ENCODE data around the gene GRM7. TPM values are rescaled to one million over a fixed set of nuclear protein-coding genes. Genes with fewer than 3 reads are reported as not detected.

GRM7 gene
- total and polyA plus RNA-seq, 12 donors, result 0.27 to 7.8 (median 3.2) TPM; not detected in 3

DNA sequence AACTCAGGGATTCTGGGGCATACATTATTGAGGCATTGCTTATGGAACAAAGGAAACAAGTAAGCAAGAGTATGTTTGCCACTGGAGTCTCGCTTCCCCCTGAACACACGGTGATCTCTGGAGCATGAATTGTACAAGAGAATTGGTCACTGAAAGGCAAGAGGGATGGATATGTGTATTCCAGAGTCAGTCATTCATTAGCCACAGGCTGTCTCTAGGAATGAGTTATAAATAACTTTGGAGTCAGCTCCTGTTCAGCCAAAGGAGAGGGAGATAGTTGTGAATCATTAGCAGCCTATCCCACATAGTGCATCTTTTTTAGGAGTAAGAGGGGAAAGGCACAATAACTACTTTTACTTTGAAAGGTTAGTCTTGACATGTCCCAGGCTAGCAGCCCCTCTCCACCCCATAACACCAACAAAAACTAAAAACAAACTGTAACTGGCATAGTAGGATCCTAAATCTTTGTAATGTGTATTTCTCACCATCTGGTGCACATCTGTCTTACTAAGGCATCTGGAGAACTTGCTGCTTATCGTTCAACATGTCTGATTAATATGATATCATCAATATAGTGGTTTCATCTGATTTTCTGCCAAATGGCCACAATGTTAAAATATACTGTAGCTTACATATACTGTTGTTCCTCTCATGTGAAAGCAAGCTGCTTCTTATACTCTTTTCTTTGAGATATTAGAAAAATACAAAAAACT is 462.2 kb downstream of the GRM7 start:
- Histone ChIP-seq H3K27me3 (no peaks in the 10 kb centered on the region), H3K36me3 (replicated peaks in 1 of 2) (no peaks in the 10 kb centered on the region), H3K27ac (no peak overlapping the region), H3K4me3 (no peak overlapping the region), H3K9me3 (replicated peaks in 1 of 3) (no peaks in the 10 kb centered on the region), H3K4me1 (replicated peaks in 1 of 2) (no peaks in the 10 kb centered on the region)
- DNase-seq, result no peak
- 66 to 80% (median 68%) methylated on average over 3 of the region's 3 CpGs for WGBS, 4 donors
- TF ChIP-seq POLR2A (IDR thresholded peaks at IDR 0.05), result no peak
- TF ChIP-seq, protein P1, sequence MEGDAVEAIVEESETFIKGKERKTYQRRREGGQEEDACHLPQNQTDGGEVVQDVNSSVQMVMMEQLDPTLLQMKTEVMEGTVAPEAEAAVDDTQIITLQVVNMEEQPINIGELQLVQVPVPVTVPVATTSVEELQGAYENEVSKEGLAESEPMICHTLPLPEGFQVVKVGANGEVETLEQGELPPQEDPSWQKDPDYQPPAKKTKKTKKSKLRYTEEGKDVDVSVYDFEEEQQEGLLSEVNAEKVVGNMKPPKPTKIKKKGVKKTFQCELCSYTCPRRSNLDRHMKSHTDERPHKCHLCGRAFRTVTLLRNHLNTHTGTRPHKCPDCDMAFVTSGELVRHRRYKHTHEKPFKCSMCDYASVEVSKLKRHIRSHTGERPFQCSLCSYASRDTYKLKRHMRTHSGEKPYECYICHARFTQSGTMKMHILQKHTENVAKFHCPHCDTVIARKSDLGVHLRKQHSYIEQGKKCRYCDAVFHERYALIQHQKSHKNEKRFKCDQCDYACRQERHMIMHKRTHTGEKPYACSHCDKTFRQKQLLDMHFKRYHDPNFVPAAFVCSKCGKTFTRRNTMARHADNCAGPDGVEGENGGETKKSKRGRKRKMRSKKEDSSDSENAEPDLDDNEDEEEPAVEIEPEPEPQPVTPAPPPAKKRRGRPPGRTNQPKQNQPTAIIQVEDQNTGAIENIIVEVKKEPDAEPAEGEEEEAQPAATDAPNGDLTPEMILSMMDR (IDR thresholded peaks at IDR 0.05), result no peak
- intact Hi-C loops (cut with DNase I), result no loop called here

DNA sequence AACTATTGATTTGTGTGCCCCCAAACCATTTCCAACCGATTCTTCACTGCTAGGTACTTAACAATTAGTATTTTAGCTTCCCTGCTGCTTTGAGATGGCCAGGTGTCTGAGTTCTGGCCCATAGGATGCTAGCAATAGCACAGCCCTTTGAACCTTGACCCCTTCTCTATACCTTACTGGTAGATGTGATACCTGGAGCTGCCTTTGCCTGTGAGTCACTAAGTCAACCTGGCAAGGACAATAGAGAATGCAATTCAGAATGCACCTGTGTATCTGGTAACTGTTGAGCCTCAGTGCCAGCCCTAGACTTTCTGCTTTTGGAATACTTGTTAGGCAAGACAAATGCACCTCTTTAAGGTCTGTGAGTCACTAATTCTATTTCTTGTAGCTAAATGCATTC is 467.4 kb downstream of the GRM7 start:
- intact Hi-C loops (cut with DNase I), result no loop called here
- H3K36me3 ChIP-seq (replicated peaks in 1 of 2), result no peaks in the 10 kb centered on the region
- H3K27me3 ChIP-seq, result no peaks in the 10 kb centered on the region
- no peaks in the 10 kb centered on the region for H3K9me3 ChIP-seq (replicated peaks in 1 of 3)
- no peak for TF ChIP-seq POLR2A (IDR thresholded peaks at IDR 0.05)
- TF ChIP-seq, protein P1 (IDR thresholded peaks at IDR 0.05), result no peak
- H3K4me3 ChIP-seq, result no peak overlapping the region
- DNase-seq, result no peak
- WGBS, 4 donors, result 69 to 96% (median 82%) methylated on average over 1 of the region's 1 CpG
- no peak overlapping the region for H3K27ac ChIP-seq
- no peaks in the 10 kb centered on the region for H3K4me1 ChIP-seq (replicated peaks in 1 of 2)

DNA sequence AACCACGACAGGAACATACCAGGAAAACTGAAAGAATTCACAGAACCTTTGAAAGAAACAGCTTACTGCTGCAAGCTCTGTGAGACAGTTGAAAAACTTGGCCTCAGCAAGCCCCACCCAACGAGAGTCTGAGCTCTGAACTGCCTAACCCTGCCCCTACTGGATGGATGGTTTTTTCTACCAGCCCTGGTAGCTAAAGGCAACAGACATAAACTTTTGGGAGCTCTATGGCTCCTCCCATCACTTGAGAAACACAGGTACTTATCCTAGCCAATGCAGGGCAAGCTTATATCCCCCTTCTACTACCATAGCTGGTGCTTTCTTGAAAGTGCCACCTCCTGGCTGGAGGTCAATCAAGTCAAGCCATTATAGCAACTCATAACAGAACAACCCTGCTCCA is 471.8 kb downstream of the GRM7 start:
- 47 to 73% (median 56%) methylated on average over 2 of the region's 2 CpGs for WGBS, 4 donors
- Histone ChIP-seq H3K4me3 (no peak overlapping the region), H3K27me3 (no peaks in the 10 kb centered on the region)

DNA sequence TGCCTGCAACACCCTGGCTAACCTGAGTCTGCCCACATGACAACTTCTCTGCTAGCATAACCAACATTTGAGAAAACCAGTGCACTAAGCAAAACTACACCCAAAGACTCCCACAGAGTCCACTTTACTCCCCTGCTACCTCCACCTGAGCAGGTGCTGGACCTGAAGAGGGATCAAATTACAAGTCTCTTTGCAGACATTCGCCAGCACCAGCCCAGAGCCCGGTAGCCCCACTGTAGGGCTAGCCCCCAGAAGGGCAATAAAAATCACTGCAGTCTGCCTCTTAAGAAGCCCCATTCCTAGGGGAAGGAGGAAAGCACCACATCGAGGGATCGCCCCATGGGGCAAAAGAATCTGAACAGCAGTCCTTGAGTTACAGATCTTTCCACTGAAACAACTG is 472.2 kb downstream of the GRM7 start:
- intact Hi-C loops (cut with DNase I), result no loop called here
- no peaks in the 10 kb centered on the region for H3K36me3 ChIP-seq (replicated peaks in 1 of 2)
- no peak overlapping the region for H3K4me3 ChIP-seq
- 73 to 85% (median 79%) methylated on average over 4 of the region's 4 CpGs for WGBS, 4 donors
- H3K9me3 ChIP-seq (replicated peaks in 1 of 3), result no peaks in the 10 kb centered on the region
- no peaks in the 10 kb centered on the region for H3K27me3 ChIP-seq
- DNase-seq, result no peak
- no peaks in the 10 kb centered on the region for H3K4me1 ChIP-seq (replicated peaks in 1 of 2)
- TF ChIP-seq, protein P1 (IDR thresholded peaks at IDR 0.05), result no peak
- TF ChIP-seq POLR2A (IDR thresholded peaks at IDR 0.05), result no peak
- H3K27ac ChIP-seq, result no peak overlapping the region

More for the DNA sequence above, 471.8 kb downstream of the GRM7 start:
- H3K9me3 ChIP-seq (replicated peaks in 1 of 3), result no peaks in the 10 kb centered on the region
- no peak for TF ChIP-seq POLR2A (IDR thresholded peaks at IDR 0.05)
- TF ChIP-seq, protein P1 (IDR thresholded peaks at IDR 0.05), result no peak
- DNase-seq, result no peak
- H3K36me3 ChIP-seq (replicated peaks in 1 of 2), result no peaks in the 10 kb centered on the region
- no peak overlapping the region for H3K27ac ChIP-seq
- no peaks in the 10 kb centered on the region for H3K4me1 ChIP-seq (replicated peaks in 1 of 2)
- intact Hi-C loops (cut with DNase I), result no loop called here

All from adrenal gland (tissue), 12 donors.